ENCODE measurements around the gene MDC1. TPM values are rescaled to one million over a fixed set of nuclear protein-coding genes. Genes with fewer than 3 reads are reported as not detected.
A peak's percentile ranks its signal among the peaks of the same experiment; 100 is the strongest.
"Not testable (repeated sequence)": the region's sequence is repeated elsewhere in the genome, so short reads cannot be mapped to it uniquely, and the experiment has no call there.

Gene MDC1
- total RNA-seq, 1 donor from 2014 or later: 24.5 TPM

DNA sequence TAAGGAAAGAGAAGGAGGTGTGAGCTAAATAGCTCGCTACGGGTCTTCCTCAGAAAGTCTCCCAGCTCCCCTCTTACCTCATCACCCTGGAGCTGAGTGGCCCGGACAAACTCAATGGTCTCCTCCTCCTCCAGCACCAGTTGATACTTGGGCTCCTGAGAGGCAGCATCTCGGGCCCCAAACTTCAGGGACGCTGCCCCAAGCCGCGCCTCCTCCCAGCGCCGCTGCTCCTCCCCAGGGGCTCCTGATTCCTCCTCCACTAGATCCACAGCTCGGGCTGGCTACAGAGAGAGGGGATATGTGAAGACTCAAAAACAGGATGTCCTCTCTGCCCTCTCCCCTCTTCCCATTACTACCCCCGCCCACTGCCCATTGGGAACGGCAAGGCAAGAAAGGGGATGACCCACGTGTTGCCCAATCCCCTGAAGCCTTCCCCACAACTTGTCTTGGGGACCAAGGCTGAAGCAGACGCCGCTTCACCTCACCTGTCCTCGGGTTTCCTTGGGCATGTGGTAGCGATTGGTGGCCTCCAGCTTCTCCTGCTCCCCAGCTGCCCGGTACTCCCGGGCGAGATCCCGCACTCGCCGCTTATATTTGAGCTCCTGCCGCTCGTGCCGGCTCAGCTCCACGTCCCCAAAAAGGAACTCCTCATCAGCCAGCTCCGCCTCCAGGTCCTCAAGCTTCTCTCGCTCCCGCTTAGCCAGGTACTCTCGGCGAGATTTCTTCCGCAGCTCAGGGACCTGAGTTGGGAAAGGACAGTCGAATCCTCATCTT lies 51.9 kb downstream of the MDC1 start:
- no peaks in the 10 kb centered on the region for H3K4me1 ChIP-seq
- intact Hi-C loops (cut with DNase I): no loop called here
- no peaks in the 10 kb centered on the region for H3K27me3 ChIP-seq (ENCODE audit: low read depth)
- H3K9me3 ChIP-seq: no peaks in the 10 kb centered on the region
- no peak for DNase-seq
- H3K4me3 ChIP-seq: no peak overlapping the region
- H3K27ac ChIP-seq: no peak overlapping the region
- ATAC-seq: no peak
- TF ChIP-seq, protein P1, sequence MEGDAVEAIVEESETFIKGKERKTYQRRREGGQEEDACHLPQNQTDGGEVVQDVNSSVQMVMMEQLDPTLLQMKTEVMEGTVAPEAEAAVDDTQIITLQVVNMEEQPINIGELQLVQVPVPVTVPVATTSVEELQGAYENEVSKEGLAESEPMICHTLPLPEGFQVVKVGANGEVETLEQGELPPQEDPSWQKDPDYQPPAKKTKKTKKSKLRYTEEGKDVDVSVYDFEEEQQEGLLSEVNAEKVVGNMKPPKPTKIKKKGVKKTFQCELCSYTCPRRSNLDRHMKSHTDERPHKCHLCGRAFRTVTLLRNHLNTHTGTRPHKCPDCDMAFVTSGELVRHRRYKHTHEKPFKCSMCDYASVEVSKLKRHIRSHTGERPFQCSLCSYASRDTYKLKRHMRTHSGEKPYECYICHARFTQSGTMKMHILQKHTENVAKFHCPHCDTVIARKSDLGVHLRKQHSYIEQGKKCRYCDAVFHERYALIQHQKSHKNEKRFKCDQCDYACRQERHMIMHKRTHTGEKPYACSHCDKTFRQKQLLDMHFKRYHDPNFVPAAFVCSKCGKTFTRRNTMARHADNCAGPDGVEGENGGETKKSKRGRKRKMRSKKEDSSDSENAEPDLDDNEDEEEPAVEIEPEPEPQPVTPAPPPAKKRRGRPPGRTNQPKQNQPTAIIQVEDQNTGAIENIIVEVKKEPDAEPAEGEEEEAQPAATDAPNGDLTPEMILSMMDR (IDR thresholded peaks at IDR 0.05): no peak
- H3K36me3 ChIP-seq: peaks cover 99% of the 10 kb centered on the region

DNA sequence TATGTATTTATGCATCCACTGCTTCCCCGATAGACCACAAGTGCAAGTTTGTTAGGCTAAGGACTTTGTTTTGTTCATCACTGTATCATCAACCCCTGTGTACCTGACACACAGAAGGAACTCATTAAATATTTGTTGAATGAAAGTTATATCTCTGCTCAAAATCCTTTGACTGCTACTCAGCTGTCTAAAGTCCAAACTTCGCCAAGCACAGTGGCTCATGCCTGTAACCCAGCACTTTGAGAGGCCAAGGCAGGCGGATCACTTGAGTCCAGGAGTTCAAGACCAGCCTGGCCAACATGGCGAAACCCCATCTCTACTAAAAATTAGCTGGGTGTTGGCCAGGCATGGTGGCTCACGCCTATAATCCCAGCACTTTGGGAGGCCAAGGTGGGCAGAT lies 59.2 kb downstream of the MDC1 start:
- intact Hi-C loops (cut with DNase I); H3K4me1 ChIP-seq: not testable (repeated sequence)
- H3K36me3 ChIP-seq: peaks cover 100% of the 10 kb centered on the region

DNA sequence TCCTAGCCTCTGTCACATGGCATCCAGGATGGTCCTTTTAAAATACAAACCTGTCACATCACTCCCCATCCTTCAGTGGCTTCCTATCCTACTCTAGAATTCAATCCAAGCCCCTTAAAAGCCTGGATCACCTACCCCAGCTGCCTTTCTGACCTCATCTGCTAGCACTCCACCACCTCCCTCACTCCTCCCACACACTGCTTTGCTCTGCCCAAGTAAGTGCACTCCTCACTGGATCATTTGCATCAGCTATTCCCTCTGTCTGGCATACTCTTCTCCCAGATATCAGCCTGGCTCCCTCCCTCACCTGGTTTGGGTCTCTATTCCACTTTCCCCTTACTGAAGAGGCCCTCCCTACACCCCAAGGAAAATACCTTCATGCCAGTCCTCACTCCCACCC lies 59.6 kb downstream of the MDC1 start:
- TF ChIP-seq, protein P1 (IDR thresholded peaks at IDR 0.05): no peak
- intact Hi-C loops (cut with DNase I): no loop called here
- peaks cover 100% of the 10 kb centered on the region for H3K36me3 ChIP-seq
- no peaks in the 10 kb centered on the region for H3K9me3 ChIP-seq
- H3K4me1 ChIP-seq: no peaks in the 10 kb centered on the region
- DNase-seq: no peak
- no peak overlapping the region for H3K4me3 ChIP-seq
- ATAC-seq: no peak
- H3K27ac ChIP-seq: no peak overlapping the region
- H3K27me3 ChIP-seq (ENCODE audit: low read depth): no peaks in the 10 kb centered on the region

More for the DNA sequence above, 59.2 kb downstream of the MDC1 start:
- H3K27me3 ChIP-seq (ENCODE audit: low read depth); ATAC-seq; H3K27ac ChIP-seq; H3K4me3 ChIP-seq; DNase-seq; H3K9me3 ChIP-seq: not testable (repeated sequence)

DNA sequence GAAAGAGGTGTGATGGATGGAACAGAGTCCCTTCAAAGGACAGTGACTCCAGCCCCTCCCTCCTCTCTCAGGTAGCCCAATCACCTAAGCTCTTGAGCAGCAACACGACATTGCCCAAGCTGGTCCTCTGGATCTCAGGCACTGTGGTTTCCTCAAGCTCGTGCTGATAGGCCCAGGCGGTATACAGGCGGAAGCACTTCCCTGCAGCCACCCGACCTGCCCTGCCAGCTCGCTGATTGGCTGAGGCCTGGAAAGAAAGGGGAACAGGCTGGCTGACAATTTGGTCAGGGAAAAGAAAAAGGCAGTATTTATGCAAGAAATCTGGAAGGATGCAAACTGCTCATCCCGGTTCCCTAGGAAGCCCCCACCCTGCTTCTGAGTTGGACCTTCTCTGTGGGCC lies 60.6 kb downstream of the MDC1 start:
- Histone ChIP-seq H3K9me3 (no peaks in the 10 kb centered on the region), H3K27ac (no peak overlapping the region), H3K36me3 (peaks cover 100% of the 10 kb centered on the region), H3K4me1 (no peaks in the 10 kb centered on the region), H3K27me3 (ENCODE audit: low read depth) (no peaks in the 10 kb centered on the region), H3K4me3 (no peak overlapping the region)
- DNase-seq (peak; percentile 59), ATAC-seq (peak; percentile 30 to 66)
- intact Hi-C loops (cut with DNase I): no loop called here
- TF ChIP-seq, protein P1 (IDR thresholded peaks at IDR 0.05): no peak

DNA sequence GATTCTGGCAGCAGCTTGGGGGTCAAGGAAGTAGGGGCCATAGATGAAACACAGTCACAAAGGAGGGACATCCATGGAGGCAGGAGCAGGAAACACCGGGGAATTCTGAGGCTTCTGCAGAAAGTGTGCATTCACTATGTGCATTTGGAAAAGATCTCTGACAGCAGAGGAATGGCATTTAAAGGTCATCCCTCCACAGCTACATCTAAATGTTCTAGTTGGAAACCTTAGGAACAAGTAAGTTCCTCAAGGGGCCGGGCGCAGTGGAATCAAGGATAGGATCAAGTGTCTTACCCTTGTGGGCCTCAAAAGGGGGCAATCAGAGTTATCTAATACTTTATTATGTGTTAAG lies 61.4 kb downstream of the MDC1 start:
- peaks cover 100% of the 10 kb centered on the region for H3K36me3 ChIP-seq
- no peak overlapping the region for H3K4me3 ChIP-seq
- intact Hi-C loops (cut with DNase I): no loop called here
- no peaks in the 10 kb centered on the region for H3K4me1 ChIP-seq
- H3K27ac ChIP-seq: no peak overlapping the region
- ATAC-seq (no peak), DNase-seq (no peak)
- no peaks in the 10 kb centered on the region for H3K9me3 ChIP-seq
- H3K27me3 ChIP-seq (ENCODE audit: low read depth): no peaks in the 10 kb centered on the region
- TF ChIP-seq, protein P1 (IDR thresholded peaks at IDR 0.05): no peak

Data from lower lobe of right lung (tissue), 2 donors.